Muscle layer of duodenum (tissue), 2 donors: ENCODE data around the gene PRR30.
"Not testable (repeated sequence)": the region's sequence is repeated elsewhere in the genome, so short reads cannot be mapped to it uniquely, and the experiment has no call there.

Experiments used
- H3K27ac ChIP-seq: one replicate; pipeline ENCODE4 v1.7.0; 2013; ENCODE audit warnings: mild to moderate bottlenecking, low read length
- H3K27me3 ChIP-seq: one replicate; pipeline ENCODE4 v1.7.0; 2013; ENCODE audit warnings: low read depth, mild to moderate bottlenecking, control low read depth, low read length
- H3K36me3 ChIP-seq, 2 donors: one replicate each; pipeline ENCODE4 v1.7.0; 2013; ENCODE audit warnings: low read length in 2 of 2, control low read depth in 1 of 2, mild to moderate bottlenecking in 1 of 2; ENCODE audit not compliant: insufficient read depth in 2 of 2, control insufficient read depth in 1 of 2
- H3K4me1 ChIP-seq, 2 donors: one replicate each; pipeline ENCODE4 v1.7.0; 2013; ENCODE audit warnings: low read length in 2 of 2, mild to moderate bottlenecking in 2 of 2, control low read depth in 1 of 2, moderate library complexity in 1 of 2; ENCODE audit not compliant: insufficient read depth in 2 of 2, control insufficient read depth in 1 of 2
- H3K4me3 ChIP-seq, 2 donors: one replicate each; pipeline ENCODE4 v1.7.0; 2013; ENCODE audit warnings: low read length in 2 of 2, low read depth in 1 of 2, mild to moderate bottlenecking in 1 of 2
- H3K9me3 ChIP-seq, 2 donors: one replicate each; pipeline ENCODE4 v1.7.0; 2013; ENCODE audit warnings: low read length in 2 of 2, control low read depth in 1 of 2, mild to moderate bottlenecking in 1 of 2; ENCODE audit not compliant: control insufficient read depth in 1 of 2
- donor health status: healthy.

The PRR30 gene

GRCh38 chr2:27125104-27125503, 14.1 kb downstream of the PRR30 start:
- Histone ChIP-seq H3K9me3 (no peaks in the 10 kb centered on the region), H3K36me3 (peaks cover 4 to 9% of the 10 kb centered on the region in 2 donors), H3K4me1 (peaks cover 3 to 5% of the 10 kb centered on the region in 2 donors), H3K27me3 (no peaks in the 10 kb centered on the region), H3K27ac (no peak overlapping the region), H3K4me3 (no peak overlapping the region)

- peak within 1 kb of the TSS; percentile 75 to 89 for H3K4me3 ChIP-seq
- H3K4me1 ChIP-seq, result peaks cover 4 to 5% of the 10 kb centered on the region in 2 donors
- no peaks in the 10 kb centered on the region for H3K9me3 ChIP-seq
- no peak within 1 kb of the TSS for H3K27ac ChIP-seq
- H3K36me3 ChIP-seq, result no peaks in the 10 kb centered on the region
- H3K27me3 ChIP-seq, result peaks cover 4% of the 10 kb centered on the region
These were observed 15.7 kb downstream of the PRR30 start, which contains the start of gene ABHD1 for GRCh38 chr2:27123302-27124150. TSS of gene ABHD1 (plus strand) at chr2:27123815. CDS start at chr2:27123949, 134 bp downstream.

GRCh38 chr2:27122791-27123190, 16.4 kb downstream of the PRR30 start:
- Histone ChIP-seq H3K4me1 (peaks cover 5 to 9% of the 10 kb centered on the region in 2 donors), H3K36me3 (no peaks in the 10 kb centered on the region), H3K27ac (no peak overlapping the region), H3K4me3 (peak overlapping the region; percentile 75 to 89), H3K9me3 (no peaks in the 10 kb centered on the region), H3K27me3 (peaks cover 10% of the 10 kb centered on the region)

- H3K4me1 ChIP-seq, result peaks cover 5 to 9% of the 10 kb centered on the region in 2 donors
- no peaks in the 10 kb centered on the region for H3K9me3 ChIP-seq
- no peak overlapping the region for H3K27ac ChIP-seq
- H3K27me3 ChIP-seq, result peaks cover 18% of the 10 kb centered on the region
- H3K36me3 ChIP-seq, result no peaks in the 10 kb centered on the region
- no peak overlapping the region for H3K4me3 ChIP-seq
These were observed 17.3 kb downstream of the PRR30 start for GRCh38 chr2:27121906-27122305.

- not testable (repeated sequence) for H3K9me3 ChIP-seq, H3K4me1 ChIP-seq, H3K27ac ChIP-seq, H3K36me3 ChIP-seq
- H3K4me3 ChIP-seq, result peak overlapping the region in 1 of 2 donors; percentile 52
- peaks cover 18% of the 10 kb centered on the region for H3K27me3 ChIP-seq
These were observed 19.9 kb downstream of the PRR30 start for GRCh38 chr2:27119330-27119670.

- Histone ChIP-seq H3K4me3 (peak within 1 kb of the TSS; percentile 33 to 52), H3K4me1 (peaks cover 5 to 9% of the 10 kb centered on the region in 2 donors), H3K27ac (no peak within 1 kb of the TSS), H3K9me3 (no peaks in the 10 kb centered on the region), H3K36me3 (no peaks in the 10 kb centered on the region), H3K27me3 (peaks cover 18% of the 10 kb centered on the region)
These were observed 20.5 kb downstream of the PRR30 start, which contains the start of gene CGREF1 for GRCh38 chr2:27118525-27119329. TSS of gene CGREF1 (minus strand) at chr2:27119128. CDS start at chr2:27104366, 14,762 bp downstream.

GRCh38 chr2:27117995-27118524, 21.1 kb downstream of the PRR30 start:
- Histone ChIP-seq H3K4me1 (peaks cover 2 to 9% of the 10 kb centered on the region in 2 donors), H3K9me3 (no peaks in the 10 kb centered on the region), H3K4me3 (peak overlapping the region; percentile 33 to 52), H3K36me3 (no peaks in the 10 kb centered on the region), H3K27me3 (peaks cover 18% of the 10 kb centered on the region), H3K27ac (no peak overlapping the region)

- Histone ChIP-seq H3K27ac (no peak overlapping the region), H3K9me3 (no peaks in the 10 kb centered on the region), H3K27me3 (peaks cover 18% of the 10 kb centered on the region), H3K4me3 (no peak overlapping the region), H3K36me3 (no peaks in the 10 kb centered on the region), H3K4me1 (peaks cover 0 to 6% of the 10 kb centered on the region in 2 donors)
These were observed 23.7 kb downstream of the PRR30 start for GRCh38 chr2:27115519-27115918.

GRCh38 chr2:27111392-27112078, 27.7 kb downstream of the PRR30 start:
- not testable (repeated sequence) for H3K9me3 ChIP-seq, H3K4me1 ChIP-seq, H3K4me3 ChIP-seq, H3K36me3 ChIP-seq, H3K27ac ChIP-seq, H3K27me3 ChIP-seq

- H3K4me1 ChIP-seq, H3K27me3 ChIP-seq, H3K27ac ChIP-seq, H3K36me3 ChIP-seq, H3K9me3 ChIP-seq, H3K4me3 ChIP-seq: not testable (repeated sequence)
These were observed 28.4 kb downstream of the PRR30 start for GRCh38 chr2:27110603-27111352.
